ENCODE results near the gene BAG3. TPM values are rescaled to one million over a fixed set of nuclear protein-coding genes. Genes with fewer than 3 reads are reported as not detected.

BAG3 gene
- total and polyA plus RNA-seq, 2 of the 4 experiments (the other 2 are of a cell fraction): 5.4 to 42.5 TPM

DNA sequence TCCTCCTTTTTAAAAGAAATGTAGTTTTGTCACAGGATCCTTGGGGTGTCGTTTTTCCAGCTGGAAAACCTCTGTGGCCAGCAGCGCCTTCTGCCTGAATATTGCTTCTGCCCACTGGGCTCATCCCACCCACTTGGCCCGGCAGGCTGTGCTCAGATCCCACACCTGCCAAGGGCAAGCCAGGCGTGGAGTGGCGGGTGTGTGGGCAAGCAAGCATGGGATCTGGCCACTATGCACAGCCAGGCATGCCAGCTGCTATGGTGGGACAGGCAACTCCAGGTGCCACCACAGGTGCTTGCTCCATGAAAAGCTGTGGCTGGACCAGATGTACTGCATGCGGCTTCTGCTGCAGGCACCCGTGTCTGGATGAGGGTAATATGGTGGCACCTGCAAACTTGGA is 43.4 kb downstream of the BAG3 start:
- Histone ChIP-seq H2BK15ac (ENCODE audit: low read depth, low read length) (no peak overlapping the region), H2AK5ac (ENCODE audit: low read depth, low read length) (no peak overlapping the region), H2BK20ac (ENCODE audit: low read depth, low read length) (no peak overlapping the region), H3K9me1 (ENCODE audit: insufficient read depth, low read length) (no peaks in the 10 kb centered on the region), H3K4me1 (ENCODE audit: control insufficient read depth, insufficient read depth, low read length) (no peaks in the 10 kb centered on the region), H3K27ac (ENCODE audit: insufficient read depth, low read length) (no peak overlapping the region), H3K4me2 (ENCODE audit: low read depth, low read length) (no peak overlapping the region), H3K4ac (ENCODE audit: low read depth, low read length) (no peak overlapping the region), H4K8ac (ENCODE audit: low read depth in 2 of 2, low read length in 2 of 2) (no peak overlapping the region), H3K36me3 (ENCODE audit: control insufficient read depth, insufficient read depth, low read length) (no peaks in the 10 kb centered on the region), H2BK120ac (ENCODE audit: low read depth, low read length) (no peak overlapping the region), H3K18ac (ENCODE audit: low read depth, low read length) (no peak overlapping the region), H3K27me3 (ENCODE audit: control insufficient read depth, insufficient read depth, low read length) (peaks cover 6% of the 10 kb centered on the region), H2AFZ (replicated peaks; ENCODE audit: low read length, poor library complexity) (no peak overlapping the region), H2BK5ac (ENCODE audit: low read depth, low read length, poor library complexity, severe bottlenecking) (no peak overlapping the region), H3K23ac (ENCODE audit: low read depth, low read length) (no peak overlapping the region), H4K20me1 (ENCODE audit: insufficient read depth, low read length) (no peaks in the 10 kb centered on the region), H4K5ac (ENCODE audit: low read depth, low read length) (no peak overlapping the region), H3K9me3 (ENCODE audit: control insufficient read depth, insufficient read depth, low read length) (no peaks in the 10 kb centered on the region), H3K56ac (ENCODE audit: extremely low read depth, insufficient read depth, low read length) (no peak overlapping the region), H3K4me3 (ENCODE audit: insufficient read depth, low read depth, low read length) (no peak overlapping the region), H4K91ac (ENCODE audit: insufficient read depth, low read depth, low read length) (no peak overlapping the region), H3K79me1 (ENCODE audit: low read depth in 1 of 2, low read length in 2 of 2) (no peaks in the 10 kb centered on the region), H3K14ac (replicated peaks; ENCODE audit: low read depth, low read length) (no peak overlapping the region), H2AK9ac (replicated peaks; ENCODE audit: low read depth, low read length, poor library complexity) (no peak overlapping the region), H3K9ac (ENCODE audit: low read depth, low read length) (no peak overlapping the region)
- intact Hi-C loops (cut with micrococcal nuclease): no loop called here
- ChIA-PET POLR2A (ENCODE audit: unreplicated experiment) (no interaction called here), CTCF (no interaction called here)
- in situ Hi-C loops (cut with MboI; ENCODE audit: low sequenced_read_pairs): loop anchor here (5.0 kb wide), 1 partner anchor 163 kb away; no protein-coding TSS in a partner anchor
- no TSS peak for BruUV-seq (replicated peaks)
- 95% methylated on average over 4 of the region's 7 CpGs; no CpG with 5 or more reads in 1 of the 2 experiments for WGBS, 2 experiments (ENCODE audit: extremely low coverage in 2 of 2, insufficient read length in 1 of 2)
- TF ChIP-seq BHLHE40 (IDR thresholded peaks at IDR 0.05; ENCODE audit: low read depth, low read length) (no peak), POLR2A (IDR thresholded peaks at IDR 0.05; ENCODE audit: low read depth, low read length) (no peak), CHD1 (IDR thresholded peaks at IDR 0.05; ENCODE audit: low read depth, low read length) (no peak), RAD21 (IDR thresholded peaks at IDR 0.05; ENCODE audit: low read length) (no peak), MAFK (IDR thresholded peaks at IDR 0.05; ENCODE audit: low read depth, low read length) (no peak), SMC3 (IDR thresholded peaks at IDR 0.05; ENCODE audit: low read depth, low read length) (no peak), RCOR1 (IDR thresholded peaks at IDR 0.05; ENCODE audit: insufficient replicate concordance, low read length) (no peak), NFE2L2 (IDR thresholded peaks at IDR 0.05; ENCODE audit: low read depth, low read length) (no peak), USF2 (IDR thresholded peaks at IDR 0.05; ENCODE audit: low read depth, low read length) (no peak), RFX5 (IDR thresholded peaks at IDR 0.05; ENCODE audit: low read depth, low read length) (no peak), CEBPB (IDR thresholded peaks at IDR 0.05; ENCODE audit: low read depth, low read length) (no peak), MXI1 (IDR thresholded peaks at IDR 0.05; ENCODE audit: borderline replicate concordance, low read depth, low read length) (no peak)
- TF ChIP-seq, protein P1, sequence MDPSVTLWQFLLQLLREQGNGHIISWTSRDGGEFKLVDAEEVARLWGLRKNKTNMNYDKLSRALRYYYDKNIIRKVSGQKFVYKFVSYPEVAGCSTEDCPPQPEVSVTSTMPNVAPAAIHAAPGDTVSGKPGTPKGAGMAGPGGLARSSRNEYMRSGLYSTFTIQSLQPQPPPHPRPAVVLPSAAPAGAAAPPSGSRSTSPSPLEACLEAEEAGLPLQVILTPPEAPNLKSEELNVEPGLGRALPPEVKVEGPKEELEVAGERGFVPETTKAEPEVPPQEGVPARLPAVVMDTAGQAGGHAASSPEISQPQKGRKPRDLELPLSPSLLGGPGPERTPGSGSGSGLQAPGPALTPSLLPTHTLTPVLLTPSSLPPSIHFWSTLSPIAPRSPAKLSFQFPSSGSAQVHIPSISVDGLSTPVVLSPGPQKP (IDR thresholded peaks at IDR 0.05; ENCODE audit: borderline replicate concordance, low read depth, low read length): no peak
- DNase-seq: no peak
- dilution Hi-C loops (cut with HindIII; ENCODE audit: low sequenced_read_pairs, unreplicated experiment): no loop called here
- ATAC-seq (ENCODE audit: low read depth): no peak
